NCI-H1105 (cell line): ENCODE results near the gene SORCS3.

Experiments used
- DNase-seq: peaks from one replicate; lab custom pipeline; 2025; lab: John Stamatoyannopoulos, UW

Gene SORCS3

GRCh38 chr10:104778371-104778770 is 137.3 kb downstream of the SORCS3 start:
- DNase-seq: no peak

- DNase-seq: no peak
These were observed 138.6 kb downstream of the SORCS3 start for GRCh38 chr10:104779701-104780100.

- DNase-seq: no peak
These were observed 139.1 kb downstream of the SORCS3 start for GRCh38 chr10:104780165-104780564.

GRCh38 chr10:104780946-104781595 is 140.0 kb downstream of the SORCS3 start:
- no peak for DNase-seq

- no peak for DNase-seq
These were observed 143.4 kb downstream of the SORCS3 start for GRCh38 chr10:104784452-104784851.

GRCh38 chr10:104791471-104791870 is 150.4 kb downstream of the SORCS3 start:
- no peak for DNase-seq

GRCh38 chr10:104795411-104795810 is 154.3 kb downstream of the SORCS3 start:
- DNase-seq: no peak

GRCh38 chr10:104796823-104797222 is 155.7 kb downstream of the SORCS3 start:
- DNase-seq: peak; percentile 40

GRCh38 chr10:104802941-104803340 is 161.9 kb downstream of the SORCS3 start:
- no peak for DNase-seq

GRCh38 chr10:104804880-104805279 is 163.8 kb downstream of the SORCS3 start:
- DNase-seq: no peak

GRCh38 chr10:104806801-104807200 is 165.7 kb downstream of the SORCS3 start:
- DNase-seq: no peak

- DNase-seq: no peak
These were observed 166.7 kb downstream of the SORCS3 start for GRCh38 chr10:104807581-104808310.

- DNase-seq: peak; percentile 83
These were observed 168.4 kb downstream of the SORCS3 start for GRCh38 chr10:104809288-104810090.

GRCh38 chr10:104811166-104811565 is 170.1 kb downstream of the SORCS3 start:
- no peak for DNase-seq

GRCh38 chr10:104816501-104816900 is 175.4 kb downstream of the SORCS3 start:
- peak; percentile 20 for DNase-seq

GRCh38 chr10:104819731-104820130 is 178.6 kb downstream of the SORCS3 start:
- DNase-seq: no peak

GRCh38 chr10:104822088-104822487 is 181.0 kb downstream of the SORCS3 start:
- no peak for DNase-seq

GRCh38 chr10:104824380-104825006 is 183.4 kb downstream of the SORCS3 start:
- no peak for DNase-seq

GRCh38 chr10:104831272-104831671 is 190.2 kb downstream of the SORCS3 start:
- DNase-seq: no peak

- no peak for DNase-seq
These were observed 193.5 kb downstream of the SORCS3 start for GRCh38 chr10:104834580-104834979.

- no peak for DNase-seq
These were observed 194.3 kb downstream of the SORCS3 start for GRCh38 chr10:104835422-104835821.

- no peak for DNase-seq
These were observed 201.6 kb downstream of the SORCS3 start for GRCh38 chr10:104842704-104843103.
